ENCODE data around the gene BPIFB4. TPM values are rescaled to one million over a fixed set of nuclear protein-coding genes. Genes with fewer than 3 reads are reported as not detected.

Gene BPIFB4
- total and polyA plus RNA-seq, 9 of the 15 experiments (the other 6 are each of a cell fraction or from before 2014, with no cell fraction given): not detected

- no peak for DNase-seq (ENCODE audit: extremely low read depth in 1 of 4, low spot score in 3 of 4)
- H3K9me3 ChIP-seq (replicated peaks; ENCODE audit: control insufficient read depth, insufficient read depth, low read depth, low read length): no peaks in the 10 kb centered on the region
- H3K4me2 ChIP-seq (ENCODE audit: insufficient read depth, low read length): no peak overlapping the region
- no peaks in the 10 kb centered on the region for H4K20me1 ChIP-seq (replicated peaks; ENCODE audit: control insufficient read depth, insufficient read depth, low read length)
- CTCF ChIA-PET (ENCODE audit: low intra/inter-chr PET ratio): no interaction called here
- H3K36me3 ChIP-seq (ENCODE audit: control insufficient read depth, insufficient read depth, low read length): no peaks in the 10 kb centered on the region
- BruUV-seq (replicated peaks): no TSS peak
- ATAC-seq: no peak
- in situ Hi-C loops (cut with MboI): no loop called here
- H3K27me3 ChIP-seq (ENCODE audit: control insufficient read depth in 2 of 2, insufficient read depth in 2 of 2, low read length in 2 of 2): peaks cover 0 to 11% of the 10 kb centered on the region in 2 experiments; a peak in 2 of 5 replicates
- no peak overlapping the region for H2AFZ ChIP-seq (ENCODE audit: low read depth, low read length)
- H3K4me3 ChIP-seq: no peak overlapping the region
- WGBS (ENCODE audit: insufficient coverage, low coverage, missing lambda C conversion rate): 6% methylated on average over 3 of the region's 3 CpGs
- intact Hi-C loops (cut with micrococcal nuclease): no loop called here
- H3K27ac ChIP-seq (ENCODE audit: extremely low read depth, low read depth, low read length): no peak overlapping the region
- no peak for FAIRE-seq
- H3K79me2 ChIP-seq (ENCODE audit: control insufficient read depth, insufficient read depth, low read length): no peaks in the 10 kb centered on the region
- no peaks in the 10 kb centered on the region for H3K4me1 ChIP-seq (replicated peaks in 1 of 2; ENCODE audit: control insufficient read depth in 2 of 2, insufficient read depth in 2 of 2, low read length in 2 of 2)
- peaks cover 2% of the 10 kb centered on the region for H3K9me1 ChIP-seq (ENCODE audit: control insufficient read depth, insufficient read depth, low read length)
- POLR2A ChIA-PET: interaction anchor here (0.6 to 0.7 kb wide), 4 partner anchors 62 to 1438 kb away, joined by 3 read pairs; no protein-coding TSS in a partner anchor
- no peak overlapping the region for H3K9ac ChIP-seq (ENCODE audit: insufficient read depth in 1 of 2, low read depth in 2 of 2, low read length in 2 of 2)
- TF ChIP-seq JUN (IDR thresholded peaks at IDR 0.05; ENCODE audit: borderline replicate concordance, low read depth, low read length) (no peak), JUN (CRISPR knock-in tag; IDR thresholded peaks at IDR 0.05; ENCODE audit: borderline replicate concordance) (no peak), CHAMP1 (IDR thresholded peaks at IDR 0.05) (no peak), SFPQ (IDR thresholded peaks at IDR 0.05; ENCODE audit: low read depth, low read length) (no peak), JUND (IDR thresholded peaks at IDR 0.05; ENCODE audit: borderline replicate concordance, low read depth, low read length) (no peak), JUND (tag; IDR thresholded peaks at IDR 0.05; ENCODE audit: borderline replicate concordance, low read depth, low read length) (no peak), ZNF277 (CRISPR knock-in tag; IDR thresholded peaks at IDR 0.05; ENCODE audit: borderline replicate concordance) (no peak), CBX3 (IDR thresholded peaks at IDR 0.05; ENCODE audit: borderline replicate concordance in 1 of 2, low read length in 2 of 2) (no peak), AFF1 (IDR thresholded peaks at IDR 0.05; ENCODE audit: low read depth in 1 of 2, partially characterized antibody in 2 of 2) (no peak), CBX2 (IDR thresholded peaks at IDR 0.05; ENCODE audit: insufficient read depth, low read length, poor library complexity, severe bottlenecking) (no peak), PTRF (tag; IDR thresholded peaks at IDR 0.05) (no peak), BACH1 (tag; IDR thresholded peaks at IDR 0.05) (no peak)
Measured at GRCh38 chr20:33120934-33121333, 41.5 kb downstream of the BPIFB4 start.

Data from K562 (cell line).